NCI-H524 (cell line): ENCODE data around the gene TRAK1.

Experiments
- DNase-seq, 2 experiments: peaks; one replicate each; lab custom pipeline; 2025; lab: John Stamatoyannopoulos, UW

Gene TRAK1

GRCh38 chr3:42229942-42230688 lies 139.0 kb downstream of the TRAK1 start:
- peak; percentile 31 to 60 for DNase-seq

DNA sequence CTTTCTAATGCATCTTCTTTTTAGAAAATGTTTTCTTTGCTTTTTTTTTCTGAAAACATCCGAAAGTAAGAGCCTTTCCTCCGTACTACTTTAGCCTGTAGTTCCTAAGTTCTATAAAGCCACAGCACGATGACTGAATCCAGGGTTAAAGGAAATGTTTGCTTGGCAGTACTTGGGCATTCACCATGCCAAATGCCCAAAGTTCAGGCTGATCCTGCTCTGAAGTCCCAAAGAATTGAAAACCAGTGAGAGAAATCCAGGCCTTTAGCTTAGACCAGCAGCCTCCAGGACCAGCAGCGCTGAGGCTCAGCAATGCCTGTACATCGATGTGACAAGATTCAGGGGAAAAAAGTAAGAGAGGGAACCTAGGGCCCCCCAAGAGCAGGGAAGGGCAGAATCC lies 139.7 kb downstream of the TRAK1 start:
- no peak for DNase-seq

GRCh38 chr3:42235532-42235931 lies 144.4 kb downstream of the TRAK1 start:
- no peak for DNase-seq

- DNase-seq = no peak
These were observed 145.5 kb downstream of the TRAK1 start for GRCh38 chr3:42236611-42237010.

GRCh38 chr3:42246091-42246490 lies 154.9 kb downstream of the TRAK1 start:
- no peak for DNase-seq

- peak; percentile 48 to 73 for DNase-seq
These were observed 156.4 kb downstream of the TRAK1 start for GRCh38 chr3:42247576-42248027.

- DNase-seq = no peak
These were observed 159.6 kb downstream of the TRAK1 start for GRCh38 chr3:42250761-42251160.

GRCh38 chr3:42254566-42254965 lies 163.4 kb downstream of the TRAK1 start:
- DNase-seq = no peak

GRCh38 chr3:42256135-42256819 lies 165.1 kb downstream of the TRAK1 start:
- no peak for DNase-seq

GRCh38 chr3:42257007-42257406 lies 165.8 kb downstream of the TRAK1 start:
- no peak for DNase-seq

DNA sequence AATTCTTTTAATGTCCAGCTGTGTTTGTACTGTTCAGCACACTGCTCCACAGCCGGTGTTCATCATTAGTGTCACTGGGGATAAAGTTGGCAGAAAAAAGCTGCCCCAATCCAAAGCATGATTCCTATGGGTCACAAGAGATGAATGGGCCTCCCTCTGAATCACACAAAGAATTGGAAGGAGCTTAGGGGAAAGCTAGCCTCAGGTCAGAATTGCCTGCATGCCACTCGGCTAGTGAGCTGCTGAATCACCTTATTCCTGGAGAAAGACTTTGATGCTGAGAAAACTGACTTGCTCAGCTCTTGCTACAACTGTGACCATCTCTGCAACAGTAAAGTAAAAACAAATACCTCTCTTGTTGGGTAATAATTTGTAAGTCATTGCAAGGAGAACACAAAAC lies 171.4 kb downstream of the TRAK1 start:
- no peak for DNase-seq

DNA sequence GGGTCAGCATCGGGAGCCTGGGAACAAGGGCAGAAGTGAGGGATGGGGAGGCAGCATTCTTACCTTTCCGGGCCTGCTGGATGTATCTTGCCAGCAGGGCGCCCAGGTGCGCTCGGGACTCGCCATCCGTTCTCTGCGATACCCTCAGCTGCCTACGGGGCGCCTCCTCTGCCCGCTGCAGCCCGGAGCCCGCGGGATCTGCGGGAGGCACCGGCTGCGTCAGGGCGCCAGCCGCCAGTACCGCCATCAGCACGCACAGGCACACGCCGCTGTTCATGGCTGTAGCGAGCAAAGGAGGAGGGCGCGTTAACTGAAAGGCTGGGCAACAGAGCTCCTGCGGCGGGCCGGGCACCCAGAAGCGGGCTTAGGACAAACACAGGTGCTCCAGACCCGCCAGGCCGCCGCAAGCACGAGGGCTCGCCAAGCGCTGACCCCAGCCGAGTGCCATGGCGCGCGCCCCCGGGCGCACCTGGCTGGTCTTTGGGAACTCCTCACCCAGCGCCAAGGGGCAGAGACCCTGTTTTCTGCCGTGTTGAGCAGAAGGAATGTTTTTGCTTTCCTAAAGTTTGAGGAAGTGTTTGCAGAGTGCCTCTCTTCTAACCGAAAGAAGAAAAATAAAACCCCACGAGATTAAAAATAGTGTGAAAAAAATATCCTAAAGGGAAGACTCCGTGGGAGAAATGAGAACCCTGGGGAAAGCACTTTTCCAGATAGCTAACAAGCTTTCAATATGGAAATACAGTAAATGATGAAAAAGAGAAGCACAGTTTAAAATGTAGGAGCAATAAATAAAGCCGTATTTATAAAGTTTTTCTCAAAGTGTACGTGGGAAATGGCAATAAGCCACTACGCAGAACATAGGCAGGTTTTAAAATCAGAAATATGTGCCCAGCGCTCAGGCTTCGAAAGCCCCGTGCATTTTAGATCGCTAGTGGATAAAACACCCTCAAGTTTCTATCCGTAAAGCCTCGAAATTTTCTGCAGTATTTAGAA lies 172.5 kb downstream of the TRAK1 start:
- peak in 1 of 2 experiments; percentile 32 for DNase-seq

GRCh38 chr3:42264399-42265058 lies 173.4 kb downstream of the TRAK1 start:
- peak; percentile 29 to 54 for DNase-seq

DNA sequence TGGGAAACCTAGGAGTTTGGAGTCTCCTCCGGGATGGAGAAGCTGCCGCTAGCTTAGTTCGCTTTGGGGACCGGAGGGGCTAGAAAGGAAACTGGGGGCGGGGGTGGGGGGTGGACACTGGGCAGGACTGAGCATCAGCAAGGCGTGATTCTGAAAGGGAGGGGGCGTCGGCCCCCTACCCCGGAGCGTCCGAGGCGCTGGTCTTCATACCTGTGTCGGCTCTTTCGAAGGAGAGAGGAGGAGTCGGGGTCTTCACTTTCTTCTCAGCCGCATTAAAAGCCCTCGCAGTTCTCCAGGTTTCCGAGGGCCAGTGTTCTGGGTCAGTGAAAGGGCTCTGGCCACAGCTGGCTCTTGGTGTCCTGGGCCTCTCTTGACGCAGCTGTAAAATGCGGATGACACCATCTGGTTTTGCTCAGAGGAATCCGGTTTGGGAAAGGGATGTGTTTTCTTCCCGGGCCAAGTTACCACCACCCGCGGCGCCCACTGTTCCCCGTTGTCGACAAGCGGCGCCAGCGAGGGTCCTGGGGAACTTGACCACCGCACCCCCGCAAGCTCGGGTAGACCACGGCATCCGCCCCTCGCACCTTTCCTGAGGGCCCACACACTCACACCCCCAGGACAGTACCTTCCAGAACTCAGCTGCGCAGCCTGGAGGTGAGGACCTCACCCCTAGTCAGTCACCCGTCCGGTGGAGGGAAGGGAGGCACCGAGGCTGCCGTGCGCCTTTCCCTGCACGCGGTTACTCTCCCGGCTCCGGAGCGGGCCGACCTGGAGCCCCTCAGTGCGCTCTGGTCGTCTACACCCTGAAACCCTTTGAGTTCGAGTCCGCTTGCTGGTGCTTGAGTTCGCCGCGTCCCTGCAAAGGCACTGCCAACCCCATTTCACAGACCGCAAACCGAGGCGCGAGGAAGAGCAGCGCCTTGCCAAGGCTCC lies 174.2 kb downstream of the TRAK1 start:
- DNase-seq = no peak

- DNase-seq = no peak
These were observed 174.9 kb downstream of the TRAK1 start, which contains the start of gene CCK for GRCh38 chr3:42266085-42266484. CCK (minus strand) TSS chr3:42266185; CDS start chr3:42263630, 2,555 bp downstream.

GRCh38 chr3:42267878-42268277 lies 176.7 kb downstream of the TRAK1 start:
- no peak for DNase-seq

- peak; percentile 71 to 72 for DNase-seq
These were observed 178.5 kb downstream of the TRAK1 start for GRCh38 chr3:42269647-42270046.

- peak; percentile 91 to 96 for DNase-seq
These were observed 179.4 kb downstream of the TRAK1 start for GRCh38 chr3:42270561-42270960.

DNA sequence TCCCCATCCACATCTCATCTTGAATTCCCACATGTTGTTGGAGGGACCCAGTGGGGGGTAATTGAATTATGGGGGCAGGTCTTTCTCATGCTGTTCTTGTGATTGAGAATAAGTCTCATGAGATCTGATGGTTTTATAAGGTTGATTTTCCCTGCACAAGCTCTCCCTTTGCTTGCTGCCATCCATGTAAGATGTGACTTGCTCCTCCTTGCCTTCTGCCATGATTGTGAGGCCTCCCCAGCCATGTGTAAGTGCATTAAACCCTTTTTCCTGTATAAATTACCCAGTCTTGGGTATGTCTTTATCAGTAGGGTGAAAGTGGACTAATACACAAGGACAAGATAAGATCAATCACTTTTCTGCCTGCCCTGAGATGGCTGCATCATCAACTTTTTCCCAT lies 180.6 kb downstream of the TRAK1 start:
- no peak for DNase-seq

GRCh38 chr3:42273361-42273760 lies 182.2 kb downstream of the TRAK1 start:
- no peak for DNase-seq
